ENCODE measurements around the gene ANKFN1. TPM values are rescaled to one million over a fixed set of nuclear protein-coding genes. Genes with fewer than 3 reads are reported as not detected.

ANKFN1 gene
- total RNA-seq, 1 donor from 2014 or later = not detected

DNA sequence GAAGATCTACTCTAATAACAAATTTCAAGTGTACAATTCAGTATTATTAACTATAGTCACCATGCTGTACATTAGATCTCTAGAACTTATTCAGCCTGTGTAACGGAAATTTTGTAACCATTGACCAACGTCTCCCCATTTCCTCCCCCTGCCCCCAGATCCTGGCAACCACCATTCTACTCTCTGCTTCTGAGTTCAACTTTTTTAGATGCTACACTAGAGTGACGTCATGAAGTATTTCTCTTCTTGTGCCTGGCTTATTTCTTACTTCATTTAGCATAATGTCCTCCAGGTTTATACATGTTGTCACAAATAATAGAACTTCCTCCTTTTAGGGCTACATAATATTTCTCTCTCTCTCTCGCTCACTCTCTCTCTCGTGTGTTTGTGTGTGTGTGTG, 157.5 kb downstream of the ANKFN1 start:
- ATAC-seq = no peak
- DNase-seq = no peak
- intact Hi-C loops (cut with micrococcal nuclease) = no loop called here

DNA sequence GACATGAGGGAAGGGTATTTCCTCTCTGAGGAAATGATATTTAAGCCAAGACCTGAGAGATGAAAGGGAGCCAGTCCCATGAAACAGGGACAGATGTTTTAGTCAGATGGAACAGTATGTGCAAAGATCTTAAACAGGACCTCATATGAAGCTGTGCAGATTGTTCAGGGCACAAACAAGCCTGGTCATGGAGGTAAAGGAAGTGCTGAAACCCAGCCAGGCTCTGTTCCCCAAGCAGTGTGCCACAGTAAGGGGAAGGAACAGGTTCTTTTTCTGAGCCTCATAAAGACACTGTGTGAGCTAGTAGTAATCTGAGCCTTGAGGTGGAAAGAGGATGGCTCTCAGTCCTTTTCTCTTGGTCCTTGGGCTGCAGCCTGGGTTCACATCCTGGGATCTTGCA, 159.9 kb downstream of the ANKFN1 start:
- intact Hi-C loops (cut with micrococcal nuclease) = no loop called here

DNA sequence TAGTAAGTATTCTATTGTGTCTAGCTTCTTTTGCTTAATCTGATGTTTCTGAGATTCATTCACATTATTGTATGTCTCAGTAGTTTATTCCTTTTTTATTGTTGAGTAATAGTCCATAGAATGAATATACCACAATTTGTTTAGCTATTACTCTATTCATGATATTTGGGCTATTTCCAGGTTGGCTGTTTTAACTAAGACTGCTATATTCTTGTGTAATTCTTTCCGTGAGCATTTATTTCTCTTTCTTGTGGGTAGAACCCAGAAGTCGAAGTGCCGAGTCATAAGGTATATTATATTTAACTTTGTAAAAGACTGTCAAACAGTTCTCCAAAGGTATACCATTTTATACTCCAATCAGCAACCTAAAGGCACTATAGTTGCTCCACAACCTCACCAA, 160.8 kb downstream of the ANKFN1 start:
- intact Hi-C loops (cut with micrococcal nuclease) = no loop called here
- no peak for DNase-seq
- no peak for ATAC-seq

More for the DNA sequence above, 159.9 kb downstream of the ANKFN1 start:
- DNase-seq (no peak), ATAC-seq (no peak)

DNA sequence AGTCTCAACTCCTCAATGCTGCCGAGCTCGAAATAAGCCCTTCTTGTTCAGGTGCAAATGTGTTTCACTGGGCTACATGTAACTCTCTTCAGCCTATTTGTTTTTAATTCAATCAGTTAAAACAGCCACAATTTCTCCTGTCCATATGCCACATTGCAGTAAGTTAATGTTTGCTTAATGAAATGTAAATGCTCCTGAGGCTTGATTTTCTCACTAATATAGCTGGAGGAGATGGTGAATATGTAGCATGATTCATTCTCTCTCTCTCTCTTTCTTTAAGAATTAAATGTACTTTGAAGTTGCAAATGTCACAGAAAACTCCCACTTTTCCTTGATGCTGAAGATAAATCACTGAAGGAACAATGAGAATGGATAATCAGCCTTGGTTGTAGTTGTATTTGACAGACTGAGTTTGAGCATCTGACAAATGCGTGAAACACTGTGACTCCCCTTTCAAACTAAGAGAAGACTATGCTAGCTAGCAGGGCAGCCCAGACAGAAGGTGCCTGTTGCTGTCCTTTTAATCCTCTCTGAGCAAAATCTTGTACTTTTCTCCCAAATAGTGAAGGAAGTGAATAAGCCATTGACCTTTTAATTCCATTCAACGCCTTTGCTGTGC, 161.8 kb downstream of the ANKFN1 start:
- DNase-seq (no peak), ATAC-seq (no peak)
- intact Hi-C loops (cut with micrococcal nuclease) = no loop called here

DNA sequence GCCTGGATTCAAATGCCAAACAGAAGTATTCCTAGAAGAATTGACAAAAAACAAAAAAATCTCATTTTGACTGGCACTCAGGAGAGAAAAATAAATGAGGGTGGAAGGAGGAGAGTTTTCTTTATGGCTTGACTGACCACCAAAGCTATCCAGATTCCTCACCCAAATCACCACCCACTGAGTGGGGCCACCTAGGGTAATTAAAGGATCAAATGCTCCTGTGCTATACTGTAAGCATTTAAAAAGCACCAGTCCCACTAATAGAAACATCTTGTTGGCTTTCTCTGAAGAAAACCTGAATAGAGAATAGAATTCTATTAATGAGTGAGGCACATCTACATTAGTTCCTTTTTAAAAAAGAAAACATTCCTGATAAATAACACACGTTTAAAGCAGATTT, 163.3 kb downstream of the ANKFN1 start:
- DNase-seq (no peak), ATAC-seq (no peak)
- intact Hi-C loops (cut with micrococcal nuclease) = no loop called here

DNA sequence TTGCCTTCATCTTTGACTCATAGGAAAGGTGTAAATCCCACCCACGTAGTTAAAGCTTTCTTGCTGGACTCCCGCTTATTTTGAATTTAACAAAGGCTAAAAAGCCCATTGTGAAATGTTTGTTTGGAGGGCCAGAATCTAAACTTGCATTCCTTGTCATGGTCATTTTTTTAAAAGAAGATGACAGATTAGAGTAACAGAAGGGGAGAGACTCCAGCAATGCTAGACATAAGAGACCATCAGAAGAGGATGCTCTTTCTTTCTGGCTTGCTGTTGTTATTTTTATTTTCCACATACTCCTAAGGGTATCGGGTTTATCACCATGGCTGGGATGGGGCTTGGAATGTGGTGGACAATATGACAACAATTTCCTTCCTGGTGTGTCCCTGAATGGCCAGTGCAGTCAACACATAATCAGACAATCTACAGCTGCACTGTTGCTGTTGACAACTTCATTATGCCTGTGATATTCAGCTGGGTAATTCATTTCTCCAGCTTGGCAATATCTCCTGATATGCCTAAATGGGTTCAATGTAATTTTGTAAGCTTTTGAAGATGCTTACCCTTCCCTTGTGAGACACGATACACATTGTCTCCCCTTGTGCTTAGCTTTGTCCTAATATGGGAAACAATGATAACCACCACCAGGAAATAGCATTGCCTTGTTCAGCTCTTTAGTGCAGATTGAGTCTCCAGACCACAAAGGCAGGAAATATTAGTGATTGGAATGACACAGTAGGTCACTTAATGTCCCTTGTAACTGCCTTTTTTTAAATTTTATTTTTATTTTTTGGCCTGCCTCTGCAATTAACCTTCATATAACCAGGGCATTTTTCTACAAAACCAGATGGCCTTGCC, 164.3 kb downstream of the ANKFN1 start:
- DNase-seq (no peak), ATAC-seq (peak; percentile 57)
- intact Hi-C loops (cut with micrococcal nuclease) = no loop called here

DNA sequence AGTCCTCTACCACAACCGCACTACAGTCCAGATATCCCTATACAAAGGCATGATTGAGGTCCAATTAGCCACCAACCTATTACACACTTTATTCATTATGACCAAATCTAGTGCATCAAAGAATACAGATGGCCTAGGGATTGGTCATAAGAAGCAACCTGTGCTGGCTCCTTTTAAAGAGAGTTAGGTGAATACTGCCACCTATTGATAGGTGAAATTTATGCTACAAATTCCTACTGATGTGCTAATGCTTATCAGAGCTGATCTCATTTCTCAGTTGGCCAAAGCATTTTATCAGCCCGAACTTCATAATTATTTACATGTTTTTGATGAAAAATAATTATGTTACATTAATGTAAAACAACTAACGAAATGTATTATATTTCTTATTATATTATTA, 166.3 kb downstream of the ANKFN1 start:
- intact Hi-C loops (cut with micrococcal nuclease) = no loop called here
- DNase-seq = no peak
- peak; percentile 47 for ATAC-seq

DNA sequence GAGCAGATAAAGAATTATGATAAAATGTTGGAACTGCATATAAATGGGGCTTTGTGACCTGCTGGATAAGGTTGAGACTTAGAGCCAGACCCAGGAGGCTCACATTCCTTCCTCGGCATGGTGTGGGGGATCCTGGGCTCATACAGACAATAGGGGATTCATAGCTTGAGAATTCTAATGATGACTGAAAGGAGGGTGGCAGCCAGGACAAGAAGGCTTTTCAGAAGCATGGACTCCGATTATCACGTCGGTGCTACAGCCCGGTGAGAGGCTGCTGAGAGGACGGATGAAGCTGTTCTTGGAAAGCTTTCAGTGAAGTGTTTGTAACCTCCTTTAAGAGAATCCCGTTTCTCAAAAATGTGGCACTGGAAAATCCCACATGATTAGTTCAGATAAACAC, 167.2 kb downstream of the ANKFN1 start:
- ATAC-seq (no peak), DNase-seq (no peak)
- intact Hi-C loops (cut with micrococcal nuclease) = no loop called here

DNA sequence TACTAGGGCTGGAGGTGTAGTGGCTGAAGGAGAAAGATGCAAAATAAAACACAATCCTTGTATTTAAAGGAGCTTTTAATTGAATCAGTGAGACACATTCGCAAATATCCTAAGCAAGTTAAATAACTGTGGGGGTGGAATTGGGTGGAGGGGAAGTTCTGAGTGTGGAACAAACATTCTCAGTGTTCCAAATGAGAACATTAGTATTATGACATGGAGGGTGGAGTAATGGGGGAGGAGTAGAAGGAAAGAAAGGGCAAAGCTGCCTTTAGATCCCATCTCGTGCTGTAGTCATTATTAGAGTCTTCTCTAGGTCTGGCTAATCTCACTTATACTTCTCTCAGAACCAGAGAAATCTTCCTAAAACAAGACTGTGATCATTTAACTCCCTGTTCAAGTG, 169.7 kb downstream of the ANKFN1 start:
- DNase-seq (no peak), ATAC-seq (peak; percentile 35)
- intact Hi-C loops (cut with micrococcal nuclease) = no loop called here

DNA sequence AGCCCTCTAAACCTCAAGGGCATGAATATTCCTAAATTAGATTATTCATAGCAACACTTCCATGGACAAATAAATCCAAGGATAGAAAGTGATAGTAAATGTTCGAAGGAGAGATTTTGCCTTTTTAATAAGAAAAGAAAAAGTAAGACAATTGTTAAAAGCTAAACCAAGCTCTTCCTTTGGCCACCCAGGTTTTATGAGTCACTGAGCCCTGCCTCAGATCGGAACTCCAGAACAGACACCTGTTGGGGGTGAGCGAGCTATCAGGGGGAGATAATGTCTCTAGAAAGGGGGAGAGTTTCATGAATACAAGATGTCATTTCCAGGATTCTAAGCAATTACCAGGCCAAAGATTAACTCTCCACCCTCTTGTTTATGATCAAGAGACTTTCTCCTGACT, 171.4 kb downstream of the ANKFN1 start:
- intact Hi-C loops (cut with micrococcal nuclease) = no loop called here
- DNase-seq = no peak
- ATAC-seq = no peak

DNA sequence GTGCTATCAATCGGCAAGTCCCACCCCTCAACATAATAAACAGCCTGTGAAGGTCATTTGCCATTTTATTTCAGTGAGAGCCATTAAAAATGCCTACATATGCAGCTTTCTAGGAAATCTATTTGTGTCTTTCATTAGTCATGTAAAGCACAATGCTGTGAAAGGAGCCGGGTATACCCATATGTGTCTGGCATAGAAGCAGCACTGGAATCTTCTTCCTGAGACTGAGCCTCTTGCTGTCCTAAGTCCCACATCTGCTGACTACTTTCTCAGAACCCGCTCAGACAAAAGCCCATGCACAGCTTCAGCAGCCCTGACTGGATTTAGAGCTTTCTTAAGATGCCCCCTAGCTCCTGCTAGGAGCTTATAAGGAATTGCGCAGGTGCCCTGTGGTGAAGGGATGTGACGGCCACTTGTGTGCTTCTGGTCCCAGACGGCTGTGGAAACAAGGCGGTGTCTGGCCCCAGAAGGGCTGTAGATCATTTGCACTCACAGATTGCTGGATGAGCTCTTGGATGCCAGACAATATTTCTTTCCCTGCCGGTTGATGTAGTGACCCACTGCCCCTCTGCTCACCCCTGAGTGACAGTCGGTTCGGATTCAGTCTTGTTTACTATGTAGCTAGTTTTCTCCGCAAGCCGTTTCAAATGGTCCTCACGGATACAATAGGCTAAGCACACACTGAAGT, 172.2 kb downstream of the ANKFN1 start:
- ATAC-seq (no peak), DNase-seq (no peak)
- intact Hi-C loops (cut with micrococcal nuclease) = no loop called here

DNA sequence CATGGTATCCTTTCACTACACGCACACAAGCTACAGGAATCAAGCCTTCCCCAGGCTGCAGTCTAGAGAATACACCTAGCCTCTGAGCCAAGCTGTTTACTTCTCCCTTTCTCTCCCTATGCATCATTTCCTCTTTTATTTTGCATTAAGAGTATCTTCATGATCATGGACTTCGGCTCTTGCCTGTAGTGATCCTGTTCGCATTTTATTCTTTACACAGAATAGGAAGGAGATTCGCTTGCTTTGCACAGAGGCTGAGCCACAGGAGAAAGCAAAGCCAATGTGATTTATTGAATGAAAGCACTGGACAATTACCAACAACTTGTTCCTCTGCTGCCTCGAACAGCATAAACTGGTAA, 172.7 kb downstream of the ANKFN1 start:
- DNase-seq (no peak), ATAC-seq (no peak)
- intact Hi-C loops (cut with micrococcal nuclease) = no loop called here

DNA sequence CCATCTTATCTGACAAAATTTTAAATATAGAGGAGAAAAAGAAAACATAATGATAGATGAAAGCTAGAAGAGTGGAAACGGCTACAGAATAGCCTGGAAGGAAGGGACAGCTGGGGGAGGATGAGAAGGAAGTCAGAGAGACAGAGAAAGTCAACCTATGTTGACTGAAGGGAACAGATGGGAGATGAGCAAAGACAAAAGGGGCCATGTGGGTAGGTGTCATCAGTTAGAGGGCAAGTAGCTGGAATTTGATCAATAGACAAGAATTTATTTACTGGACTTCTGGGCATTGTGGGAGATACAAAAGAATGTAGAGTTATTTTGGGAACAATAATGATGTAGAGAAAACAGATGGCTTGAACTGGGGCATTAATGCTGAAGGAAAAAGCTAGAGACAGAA, 194.4 kb downstream of the ANKFN1 start:
- intact Hi-C loops (cut with micrococcal nuclease) = no loop called here
- ATAC-seq = no peak
- no peak for DNase-seq

DNA sequence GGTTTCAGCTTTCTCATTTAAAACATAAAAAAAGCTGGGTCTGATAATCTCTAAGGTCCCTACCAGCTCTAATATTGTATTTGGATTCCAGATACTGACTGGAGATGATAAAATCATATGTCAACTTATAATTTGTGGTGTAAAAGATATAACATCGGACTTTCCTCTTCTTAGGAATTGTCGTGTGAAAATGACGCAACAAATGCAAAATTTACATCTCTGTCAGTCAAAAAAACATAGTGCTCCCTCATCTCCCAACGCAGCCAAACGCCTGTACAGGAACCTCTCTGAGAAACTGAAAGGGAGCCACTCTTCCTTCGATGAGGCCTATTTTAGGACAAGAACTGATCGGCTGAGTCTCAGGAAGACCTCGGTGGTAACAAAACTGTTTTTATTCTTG, 197.3 kb downstream of the ANKFN1 start:
- intact Hi-C loops (cut with micrococcal nuclease) = no loop called here
- ATAC-seq = no peak
- no peak for DNase-seq

DNA sequence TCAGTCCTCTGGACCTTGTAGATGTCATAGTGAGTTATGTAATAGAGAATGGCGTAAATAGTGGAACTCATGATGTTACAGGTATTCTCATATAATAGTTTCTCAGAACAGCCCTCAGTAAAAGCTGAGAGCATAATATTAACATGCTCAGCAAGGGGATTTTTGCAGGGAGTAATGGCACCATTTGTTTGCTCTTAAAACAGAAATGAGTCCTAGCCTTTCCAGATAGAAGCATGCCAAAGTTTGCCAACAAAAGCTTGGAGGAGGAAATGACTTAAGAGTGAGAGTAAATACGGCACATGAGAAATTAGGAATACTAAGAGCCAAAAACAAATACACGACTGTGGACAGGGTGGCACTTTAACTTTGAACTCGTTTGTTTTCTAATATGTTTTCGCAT, 198.4 kb downstream of the ANKFN1 start:
- intact Hi-C loops (cut with micrococcal nuclease) = no loop called here
- ATAC-seq (no peak), DNase-seq (no peak)

DNA sequence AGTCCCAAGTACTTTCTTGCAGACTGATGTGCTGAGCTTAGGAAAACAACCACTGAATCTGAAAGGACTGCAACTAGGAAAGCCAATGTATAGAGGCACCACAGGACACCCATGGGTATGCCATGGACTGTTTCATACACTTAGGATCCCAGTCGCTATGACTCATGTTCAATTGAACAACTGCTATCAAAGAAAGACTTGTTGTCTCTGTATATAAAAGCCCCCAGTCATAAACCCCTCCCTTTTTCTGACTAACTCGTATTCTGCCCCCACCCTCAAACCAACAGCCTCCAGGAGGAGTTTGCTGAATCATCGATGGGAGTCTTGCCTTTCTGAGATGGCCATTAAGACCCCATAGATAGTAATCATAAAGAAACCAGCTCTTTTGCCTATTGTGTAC, 205.4 kb downstream of the ANKFN1 start:
- no peak for ATAC-seq
- intact Hi-C loops (cut with micrococcal nuclease) = no loop called here
- DNase-seq = no peak

DNA sequence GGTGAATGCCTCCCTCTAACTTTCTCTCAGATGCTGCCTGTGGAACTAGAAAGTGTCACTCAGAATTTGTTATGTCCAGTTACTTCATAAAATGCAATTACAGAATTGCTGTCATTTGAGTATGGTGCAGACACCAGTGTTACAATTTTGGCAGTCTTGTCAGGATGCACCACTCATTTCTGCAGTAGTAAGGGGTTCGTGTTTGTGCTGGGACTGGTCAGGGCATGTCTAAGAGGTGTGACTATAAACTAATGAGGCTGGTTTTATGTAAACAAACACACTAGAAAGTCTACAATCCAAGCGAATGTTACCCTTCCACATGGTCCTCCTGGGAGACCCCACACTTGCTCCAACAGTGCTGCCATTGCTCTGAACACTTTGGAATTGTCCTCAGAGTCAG, 206.2 kb downstream of the ANKFN1 start:
- ATAC-seq = no peak
- intact Hi-C loops (cut with micrococcal nuclease) = no loop called here
- no peak for DNase-seq

DNA sequence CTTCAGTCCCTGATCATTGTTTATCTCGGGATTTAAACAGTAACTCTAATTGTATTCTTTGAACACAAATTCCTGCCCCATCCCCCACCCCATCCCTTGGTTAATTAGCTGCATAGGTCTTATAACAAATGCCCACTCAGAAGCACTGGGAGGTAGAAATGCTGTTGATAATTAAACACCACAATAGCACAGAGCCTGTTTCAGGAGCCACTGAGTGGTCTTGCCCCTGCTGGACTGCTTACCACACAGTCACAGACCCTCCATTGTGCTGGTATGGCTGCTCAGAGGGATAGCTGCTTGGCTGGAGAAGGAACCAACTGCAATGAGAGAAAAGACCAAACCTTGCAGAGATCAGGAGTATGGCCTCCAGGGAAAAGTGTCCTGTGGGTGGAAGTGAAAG, 214.1 kb downstream of the ANKFN1 start:
- ATAC-seq (no peak), DNase-seq (no peak)
- intact Hi-C loops (cut with micrococcal nuclease) = no loop called here

DNA sequence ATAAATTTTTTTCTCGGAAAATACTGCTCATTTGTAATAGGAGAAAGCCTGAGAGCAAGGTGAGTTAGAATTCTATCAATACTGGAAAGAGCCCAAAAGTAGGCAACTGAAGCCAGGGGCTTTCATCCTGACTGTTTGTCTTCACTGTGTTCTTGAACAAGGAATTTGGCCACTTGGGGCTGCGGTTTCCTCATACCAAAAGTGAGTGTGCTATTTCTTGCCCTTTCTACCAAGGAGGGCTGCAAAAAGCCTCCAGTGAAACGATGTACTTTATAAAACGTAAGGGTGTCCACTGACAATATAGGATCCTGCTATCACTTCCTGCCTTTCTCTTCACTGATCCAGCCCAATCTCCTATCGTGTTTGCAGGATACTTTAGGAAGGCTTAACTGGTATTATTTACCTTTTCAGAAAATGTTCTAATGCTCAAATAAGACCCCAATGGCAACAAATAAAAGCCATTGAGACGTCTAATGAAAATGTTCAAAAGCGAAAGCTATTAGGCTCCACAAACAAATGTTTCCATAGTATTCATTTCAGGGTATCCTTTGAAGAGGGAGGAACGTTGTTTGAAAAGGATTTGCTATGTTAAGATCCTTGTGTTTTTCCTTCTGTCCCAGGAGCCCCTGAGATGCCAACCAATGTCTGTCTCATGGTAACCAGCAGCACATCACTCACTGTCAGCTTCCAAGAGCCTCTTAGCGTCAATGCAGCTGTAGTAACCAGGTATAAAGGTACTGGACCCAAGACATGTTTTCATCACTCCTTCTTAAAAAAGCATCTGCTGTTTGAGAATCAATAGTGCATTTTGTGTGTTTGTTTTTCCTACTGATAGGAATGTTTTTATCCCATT, 220.9 kb downstream of the ANKFN1 start:
- no peak for DNase-seq
- no peak for ATAC-seq
- intact Hi-C loops (cut with micrococcal nuclease) = no loop called here

DNA sequence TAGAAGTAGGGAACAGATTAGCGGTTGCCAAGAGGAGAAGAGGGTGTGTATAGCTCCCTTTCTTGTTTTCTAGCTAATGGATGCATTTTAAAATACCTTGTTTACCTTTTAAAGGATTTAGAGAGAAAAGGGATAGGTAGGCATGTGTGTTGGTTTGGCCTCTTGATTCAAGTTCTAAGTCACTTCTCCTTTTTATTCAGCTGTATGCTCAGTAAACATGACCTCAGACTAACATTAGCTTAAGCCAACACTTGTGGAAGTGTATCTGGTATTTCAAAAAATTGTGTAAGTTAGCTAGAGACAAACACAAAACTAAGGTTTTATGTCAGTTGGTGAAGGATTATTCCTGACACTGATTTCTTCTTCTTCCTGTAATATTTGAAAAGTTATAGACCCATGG, 236.1 kb downstream of the ANKFN1 start:
- intact Hi-C loops (cut with micrococcal nuclease) = no loop called here
- ATAC-seq (no peak), DNase-seq (no peak)

Measured in left ventricle myocardium superior (tissue), 1 donor.